HepG2 (cell line): Measurements from ENCODE around the gene SHFL. TPM values are rescaled to one million over a fixed set of nuclear protein-coding genes. Genes with fewer than 3 reads are reported as not detected.

Experiments
- DPF2 ChIP-seq: sonication (generic); formaldehyde crosslinking; IDR thresholded peaks from 2 replicates; pipeline ENCODE4 v1.4.0; 2020; ENCODE audit warnings: mild to moderate bottlenecking, low read depth, missing genetic modification reagents, borderline replicate concordance
- EP300 ChIP-seq, 3 experiments: sonication (generic) in 1 of 3; formaldehyde crosslinking in 1 of 3; IDR thresholded peaks; 2 replicates each; pipeline versions ENCODE4 v1.5.1 to v1.6.1; 2011 to 2020; ENCODE audit warnings: low read depth in 2 of 3, low read length in 2 of 3, borderline replicate concordance in 1 of 3, improper control_type of control experiment in 1 of 3, mild to moderate bottlenecking in 1 of 3, missing genetic modification reagents in 1 of 3, moderate library complexity in 1 of 3
- ESRRA ChIP-seq: sonication (generic); formaldehyde crosslinking; IDR thresholded peaks from 2 replicates; pipeline ENCODE4 v1.5.1; 2020; ENCODE audit warnings: mild to moderate bottlenecking, low read depth, missing genetic modification reagents
- FOXO1 ChIP-seq: sonication (generic); formaldehyde crosslinking; IDR thresholded peaks from 2 replicates; pipeline ENCODE4 v1.4.0; 2020; ENCODE audit warnings: missing genetic modification reagents
- GABPA ChIP-seq, 2 experiments: IDR thresholded peaks; 2 replicates each; pipeline ENCODE4 v1.6.1; 2011 to 2016; ENCODE audit warnings: low read depth in 2 of 2, low read length in 1 of 2, missing biosample characterization in 1 of 2, missing genetic modification characterization in 1 of 2
- GFI1 ChIP-seq: sonication (generic); formaldehyde crosslinking; IDR thresholded peaks from 2 replicates; pipeline ENCODE4 v1.5.0; 2020; ENCODE audit warnings: missing genetic modification reagents, mild to moderate bottlenecking, borderline replicate concordance
- GZF1 ChIP-seq: sonication (generic); formaldehyde crosslinking; IDR thresholded peaks from 2 replicates; pipeline ENCODE4 v1.5.1; 2020; ENCODE audit warnings: mild to moderate bottlenecking, missing genetic modification reagents
- IRF1 ChIP-seq: sonication (generic); formaldehyde crosslinking; IDR thresholded peaks from 2 replicates; pipeline ENCODE4 v1.4.0; 2020; ENCODE audit warnings: low read depth, mild to moderate bottlenecking, missing genetic modification reagents
- NCOR1 ChIP-seq: fragments of 200-600 bp; sonication (generic); IDR thresholded peaks from 2 replicates; pipeline ENCODE4 v1.7.0; 2017; ENCODE audit warnings: antibody characterized with exemption, low read length, borderline replicate concordance
- NR0B2 ChIP-seq: sonication (generic); formaldehyde crosslinking; IDR thresholded peaks from 2 replicates; pipeline ENCODE4 v1.4.0; 2020; ENCODE audit warnings: mild to moderate bottlenecking, missing genetic modification reagents
- PAWR ChIP-seq: sonication (generic); formaldehyde crosslinking; IDR thresholded peaks from 2 replicates; pipeline ENCODE4 v1.4.0; 2020; ENCODE audit warnings: missing genetic modification reagents, mild to moderate bottlenecking, borderline replicate concordance
- REL ChIP-seq: sonication (generic); formaldehyde crosslinking; conservative IDR thresholded peaks from 2 replicates; pipeline ENCODE4 v1.8.0; 2022; ENCODE audit warnings: mild to moderate bottlenecking, missing genetic modification reagents, moderate library complexity
- SMARCE1 ChIP-seq: fragments of 450-650 bp; IDR thresholded peaks from 2 replicates; pipeline ENCODE4 v1.6.1; 2017; ENCODE audit warnings: borderline replicate concordance
- SP1 ChIP-seq, 2 experiments: fragments of 450-650 bp in 1 of 2; sonication (generic) in 1 of 2; formaldehyde crosslinking in 1 of 2; IDR thresholded peaks; 2 replicates each; pipeline versions ENCODE4 v1.4.0 to v1.6.1; 2016 to 2020; ENCODE audit warnings: missing genetic modification reagents in 1 of 2
- WIZ ChIP-seq: sonication (generic); formaldehyde crosslinking; IDR thresholded peaks from 2 replicates; pipeline ENCODE4 v1.5.1; 2020; ENCODE audit warnings: mild to moderate bottlenecking, missing genetic modification reagents
- ZMYM4 ChIP-seq: sonication (generic); formaldehyde crosslinking; IDR thresholded peaks from 2 replicates; pipeline ENCODE4 v1.8.1; 2023; ENCODE audit warnings: mild to moderate bottlenecking, missing genetic modification reagents
- ZNF20 ChIP-seq: sonication (generic); formaldehyde crosslinking; IDR thresholded peaks from 2 replicates; pipeline ENCODE4 v1.4.0; 2020; ENCODE audit warnings: mild to moderate bottlenecking, moderate library complexity, missing genetic modification reagents
- ZNF281 ChIP-seq: sonication (generic); formaldehyde crosslinking; IDR thresholded peaks from 2 replicates; pipeline ENCODE4 v1.4.0; 2020; ENCODE audit warnings: missing genetic modification reagents, borderline replicate concordance
- ZNF337 ChIP-seq: sonication (generic); formaldehyde crosslinking; IDR thresholded peaks from 2 replicates; pipeline ENCODE4 v1.5.1; 2020; ENCODE audit warnings: missing genetic modification reagents, low read depth, mild to moderate bottlenecking, borderline replicate concordance
- ZNF34 ChIP-seq: sonication (generic); formaldehyde crosslinking; IDR thresholded peaks from 2 replicates; pipeline ENCODE4 v1.4.0; 2020; ENCODE audit warnings: mild to moderate bottlenecking, missing genetic modification reagents, borderline replicate concordance
- ZNF510 ChIP-seq: sonication (generic); formaldehyde crosslinking; IDR thresholded peaks from 2 replicates; pipeline ENCODE4 v1.4.0; 2020; ENCODE audit warnings: low read depth, mild to moderate bottlenecking, missing genetic modification reagents
- ZNF552 ChIP-seq: sonication (generic); formaldehyde crosslinking; IDR thresholded peaks from 2 replicates; pipeline ENCODE4 v1.9.0; 2022; ENCODE audit warnings: missing genetic modification reagents, mild to moderate bottlenecking, borderline replicate concordance
- ZNF569 ChIP-seq: sonication (generic); formaldehyde crosslinking; IDR thresholded peaks from 2 replicates; pipeline ENCODE4 v1.5.0; 2020; ENCODE audit warnings: mild to moderate bottlenecking, missing genetic modification reagents, moderate library complexity, borderline replicate concordance
- ZNF577 ChIP-seq: sonication (generic); formaldehyde crosslinking; IDR thresholded peaks from 2 replicates; pipeline ENCODE4 v1.4.0; 2020; ENCODE audit warnings: mild to moderate bottlenecking, low read depth, missing genetic modification reagents, borderline replicate concordance
- ZNF619 ChIP-seq: sonication (generic); formaldehyde crosslinking; IDR thresholded peaks from 2 replicates; pipeline ENCODE4 v1.4.0; 2020; ENCODE audit warnings: mild to moderate bottlenecking, missing genetic modification reagents
- ZNF674 ChIP-seq: sonication (generic); formaldehyde crosslinking; IDR thresholded peaks from 2 replicates; pipeline ENCODE4 v1.5.0; 2020; ENCODE audit warnings: low read depth, mild to moderate bottlenecking, missing genetic modification reagents
- polyA plus RNA-seq, 8 experiments: library from polyadenylated mRNA; depleted of rRNA in 3 of 8; stranded (reverse) in 7 of 8; unstranded in 1 of 8; fragments of >200 nt; fragmentation: Illumina TruSeq in 4 of 8; extraction: Trizol in 4 of 8; gene quantifications; 2 replicates each; pipeline versions ENCODE4 v1.2.1 to v1.2.3, GENCODE V29; 2011 to 2016; ENCODE audit warnings: low read depth in 4 of 8, missing spikeins in 1 of 8, mixed read lengths in 1 of 8; ENCODE audit not compliant: insufficient read depth in 1 of 8
- total RNA-seq, 5 experiments: library from RNA; depleted of rRNA; stranded (reverse); fragments of >200 nt; fragmentation: Illumina TruSeq; extraction: Trizol; gene quantifications; 2 replicates each; pipeline ENCODE4 v1.2.3, GENCODE V29; 2016; ENCODE audit warnings: low read depth in 1 of 5

The SHFL gene
- total and polyA plus RNA-seq, 2 of the 13 experiments (the other 11 are each of a cell fraction or from before 2014, with no cell fraction given), result 12.3 to 36.4 TPM

GRCh38 chr19:10112895-10113591, 26.9 kb downstream of the SHFL start (continued):
- TF ChIP-seq GFI1 (CRISPR knock-in tag) (no peak), NR0B2 (no peak), ZNF552 (CRISPR knock-in tag) (no peak), ESRRA (CRISPR knock-in tag) (no peak), SMARCE1 (no peak), WIZ (CRISPR knock-in tag) (no peak), ZNF34 (CRISPR knock-in tag) (no peak), ZNF619 (CRISPR knock-in tag) (no peak), REL (CRISPR knock-in tag) (no peak), ZNF281 (CRISPR knock-in tag) (peak; percentile 55; the same call in 1 of the 2 replicates), NCOR1 (no peak), GZF1 (CRISPR knock-in tag) (no peak), ZNF510 (CRISPR knock-in tag) (no peak), ZNF337 (CRISPR knock-in tag) (no peak), ZMYM4 (CRISPR knock-in tag) (no peak), IRF1 (no peak), FOXO1 (CRISPR knock-in tag) (no peak), EP300 (IDR thresholded peaks at IDR 0.05; ENCODE audit: low read depth in 2 of 2, low read length in 2 of 2) (no peak; a peak in 1 of 4 replicates), EP300 (CRISPR knock-in tag; IDR thresholded peaks at IDR 0.05; ENCODE audit: borderline replicate concordance) (no peak), DPF2 (CRISPR knock-in tag) (no peak), PAWR (CRISPR knock-in tag) (no peak), ZNF20 (CRISPR knock-in tag) (no peak), GABPA (IDR thresholded peaks at IDR 0.05; ENCODE audit: low read depth, low read length) (no peak), GABPA (CRISPR knock-in tag; IDR thresholded peaks at IDR 0.05; ENCODE audit: low read depth) (no peak), ZNF569 (CRISPR knock-in tag) (no peak), ZNF577 (CRISPR knock-in tag) (no peak), SP1 (IDR thresholded peaks at IDR 0.05) (no peak), SP1 (CRISPR knock-in tag; IDR thresholded peaks at IDR 0.05) (no peak), ZNF674 (no peak)
